Vagina (tissue), 2 donors: ENCODE data around the gene ERP29.

ENCODE experiments used
- CTCF ChIP-seq, 3 experiments: fragments of 450-650 bp in 2 of 3; fragments of 200-600 bp in 1 of 3; sonication (generic) in 1 of 3; IDR thresholded peaks; one replicate each; pipeline ENCODE4 v1.5.1; 2017 to 2019; ENCODE audit warnings: antibody characterized with exemption in 3 of 3, mild to moderate bottlenecking in 2 of 3, moderate library complexity in 2 of 3
- POLR2A ChIP-seq, 2 donors: fragments of 450-650 bp; IDR thresholded peaks; one replicate each; pipeline ENCODE4 v1.6.1; 2017; ENCODE audit warnings: antibody characterized with exemption in 2 of 2, mild to moderate bottlenecking in 2 of 2, moderate library complexity in 2 of 2

GRCh38 chr12:112012775-112013600 is at the start of gene ERP29, which contains the start of gene TMEM116:
- peak in 1 of 2 donors; percentile 97 for TF ChIP-seq POLR2A (IDR thresholded peaks at IDR 0.05)
- TF ChIP-seq CTCF (IDR thresholded peaks at IDR 0.05): peak in 2 of 3 experiments; percentile 4 to 69
